OCI-LY7 (cell line): ENCODE results near the gene ATP6V0C. TPM values are rescaled to one million over a fixed set of nuclear protein-coding genes. Genes with fewer than 3 reads are reported as not detected.

Source experiments
- BruUV-seq: library from RNA; stranded (reverse); fragments of 400-500 nt; replicated peaks from 2 replicates; lab custom pipeline; 2021; lab: Mats Ljungman, UMichigan
- CTCF ChIA-PET: fragments of 300-600 bp; sonication (Branson Sonifier 250); formaldehyde crosslinking; loops from one replicate; lab custom pipeline; 2022; ENCODE audit warnings: antibody characterized with exemption; ENCODE audit not compliant: unreplicated experiment; lab: Charles Lee
- POLR2A ChIA-PET: fragments of 300-600 bp; sonication (Branson Sonifier 250); formaldehyde crosslinking; loops from one replicate; lab custom pipeline; 2022; ENCODE audit warnings: antibody characterized with exemption; lab: Charles Lee
- DNase-seq: peaks from one replicate; pipeline ENCODE4 v3.0.0-alpha.2; 2015; ENCODE audit warnings: low spot score
- H2AFZ ChIP-seq: fragments of 200-600 bp; sonication (generic), shearing (Covaris generic); 2 replicates; pipeline ENCODE4 v1.6.1; 2014; ENCODE audit warnings: mild to moderate bottlenecking, antibody characterized with exemption, low read length, moderate library complexity
- H3K27ac ChIP-seq: fragments of 200-600 bp; sonication (generic); 2 replicates; pipeline ENCODE4 v1.5.1; 2014; ENCODE audit warnings: mixed run types, low read depth, mild to moderate bottlenecking, moderate library complexity, low read length, inconsistent platforms; ENCODE audit not compliant: poor library complexity, severe bottlenecking
- H3K36me3 ChIP-seq: fragments of 200-600 bp; sonication (generic); 2 replicates; pipeline ENCODE4 v1.6.1; 2014; ENCODE audit warnings: mild to moderate bottlenecking, antibody characterized with exemption, low read length, moderate library complexity, mixed read lengths; ENCODE audit not compliant: insufficient read depth
- H3K4me1 ChIP-seq: fragments of 200-600 bp; sonication (generic); 2 replicates; pipeline ENCODE4 v1.5.1; 2014; ENCODE audit warnings: mild to moderate bottlenecking, low read length; ENCODE audit not compliant: insufficient read depth, poor library complexity, severe bottlenecking
- H3K4me2 ChIP-seq: fragments of 200-600 bp; sonication (generic); 2 replicates; pipeline ENCODE4 v1.6.1; 2014; ENCODE audit warnings: mild to moderate bottlenecking, low read length
- H3K4me3 ChIP-seq: fragments of 200-600 bp; sonication (generic); 2 replicates; pipeline ENCODE4 v1.5.1; 2014; ENCODE audit warnings: mild to moderate bottlenecking, low read depth, low read length; ENCODE audit not compliant: poor library complexity, severe bottlenecking
- H3K79me2 ChIP-seq: fragments of 200-600 bp; sonication (generic); 2 replicates; pipeline ENCODE4 v1.6.1; 2016; ENCODE audit warnings: low read depth, mild to moderate bottlenecking, low read length, moderate library complexity, mixed read lengths; ENCODE audit not compliant: insufficient read depth
- H3K9me2 ChIP-seq: fragments of 200-600 bp; sonication (generic); 2 replicates; pipeline ENCODE4 v1.6.1; 2016; ENCODE audit warnings: mild to moderate bottlenecking, low read length, mixed read lengths; ENCODE audit not compliant: insufficient read depth
- H3K9me3 ChIP-seq: fragments of 200-600 bp; sonication (generic); 2 replicates; pipeline ENCODE4 v1.6.1; 2014; ENCODE audit warnings: mild to moderate bottlenecking, mixed run types, low read length, mixed read lengths
- H4K20me1 ChIP-seq: fragments of 200-600 bp; sonication (generic); 2 replicates; pipeline ENCODE4 v1.6.1; 2014; ENCODE audit warnings: mild to moderate bottlenecking, antibody characterized with exemption, low read length, moderate library complexity, mixed read lengths; ENCODE audit not compliant: insufficient read depth
- EZH2phosphoT487 ChIP-seq: fragments of 200-600 bp; sonication (generic); IDR thresholded peaks from 2 replicates; pipeline ENCODE4 v1.6.1; 2018; ENCODE audit warnings: low read depth, borderline replicate concordance, mild to moderate bottlenecking, mixed run types, antibody characterized with exemption, low read length, moderate library complexity, mixed read lengths
- intact Hi-C: fragments of 100-400 bp; cut with micrococcal nuclease; formaldehyde crosslinking; loops from one replicate; pipeline ENCODE4 v1.10.0; 2022; ENCODE audit not compliant: unreplicated experiment
- total RNA-seq, 2 experiments: library from RNA; depleted of rRNA in 1 of 2; stranded (reverse); fragments of >200 nt in 1 of 2; shearing (Covaris generic) in 1 of 2; gene quantifications; 2 replicates each; pipeline ENCODE4 v1.2.3, GENCODE V29; 2014 to 2022
- TF ChIP-seq, protein P1 (sequence below): fragments of 200-600 bp; sonication (generic); conservative IDR thresholded peaks from 2 replicates; pipeline ENCODE4 v1.5.1; 2014; ENCODE audit warnings: mild to moderate bottlenecking, antibody characterized with exemption, low read length, moderate library complexity, mixed read lengths

Gene ATP6V0C
- total RNA-seq, 2 experiments from 2014 or later, result 16.4 to 94.3 TPM

DNA sequence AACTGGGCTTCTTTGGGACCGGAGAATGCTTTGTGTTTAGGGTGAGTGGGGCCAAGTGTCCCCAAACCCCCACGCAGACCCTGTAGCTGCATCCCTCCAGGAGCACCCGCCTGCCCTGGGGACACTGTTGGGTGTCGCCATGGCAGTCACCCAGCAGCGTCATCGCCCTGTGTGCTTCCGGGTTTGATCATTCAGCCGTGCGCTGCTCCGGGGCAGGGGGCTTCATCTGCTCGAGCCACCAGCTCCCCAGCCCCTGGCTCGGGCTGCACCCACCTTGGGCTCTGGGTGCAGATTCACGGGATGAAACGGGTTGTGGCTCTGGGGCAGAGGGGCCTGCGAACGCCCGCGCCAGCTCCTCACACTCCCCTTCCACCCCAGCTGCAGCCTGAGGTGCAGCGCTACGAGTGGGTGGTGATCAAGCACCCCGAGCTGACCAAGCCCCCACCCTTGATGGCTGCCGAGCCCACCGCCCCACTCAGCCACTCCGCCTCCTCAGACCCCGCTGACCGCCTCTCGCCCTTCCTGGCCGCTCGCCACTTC is 13.8 kb upstream of the ATP6V0C start:
- BruUV-seq, result no TSS peak

DNA sequence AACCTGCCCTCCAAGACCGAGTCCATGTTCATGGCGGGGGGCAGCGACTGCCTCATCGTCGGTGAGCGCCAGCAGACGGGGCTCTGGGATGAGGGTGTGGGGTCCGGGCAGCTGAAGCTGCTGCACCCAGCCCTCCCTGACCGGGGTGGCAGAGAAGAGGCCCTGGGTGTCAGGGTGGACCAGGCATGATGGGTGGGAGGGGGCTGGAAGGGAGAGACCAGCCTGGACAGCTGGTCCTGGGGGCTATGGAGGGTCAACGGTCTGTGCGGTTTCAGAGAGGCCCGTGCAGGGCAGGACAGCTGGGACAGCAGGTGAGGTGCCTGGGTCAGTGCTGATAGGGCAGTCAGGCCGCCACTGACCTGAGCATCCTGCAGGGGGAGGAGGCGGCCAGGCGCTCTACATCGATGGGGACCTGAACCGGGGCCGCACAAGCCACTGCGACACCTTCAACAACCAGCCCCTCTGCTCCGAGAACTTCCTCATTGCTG is 13.3 kb upstream of the ATP6V0C start:
- BruUV-seq, result no TSS peak
- CTCF ChIA-PET, result no interaction called here
- Histone ChIP-seq H3K36me3 (peaks cover 37% of the 10 kb centered on the region), H4K20me1 (no peaks in the 10 kb centered on the region), H3K9me3 (no peaks in the 10 kb centered on the region), H3K4me2 (no peak overlapping the region), H3K9me2 (no peaks in the 10 kb centered on the region), H3K27ac (no peak overlapping the region), H3K4me1 (peaks cover 10% of the 10 kb centered on the region), H3K4me3 (no peak overlapping the region), H3K79me2 (no peaks in the 10 kb centered on the region), H2AFZ (no peak overlapping the region)
- DNase-seq, result no peak
- intact Hi-C loops, result loop anchor here (2.0 kb wide), 1 partner anchor 26 kb away; the partner anchor contains the start of gene TBC1D24
- TF ChIP-seq EZH2phosphoT487, result no peak
- TF ChIP-seq, protein P1, sequence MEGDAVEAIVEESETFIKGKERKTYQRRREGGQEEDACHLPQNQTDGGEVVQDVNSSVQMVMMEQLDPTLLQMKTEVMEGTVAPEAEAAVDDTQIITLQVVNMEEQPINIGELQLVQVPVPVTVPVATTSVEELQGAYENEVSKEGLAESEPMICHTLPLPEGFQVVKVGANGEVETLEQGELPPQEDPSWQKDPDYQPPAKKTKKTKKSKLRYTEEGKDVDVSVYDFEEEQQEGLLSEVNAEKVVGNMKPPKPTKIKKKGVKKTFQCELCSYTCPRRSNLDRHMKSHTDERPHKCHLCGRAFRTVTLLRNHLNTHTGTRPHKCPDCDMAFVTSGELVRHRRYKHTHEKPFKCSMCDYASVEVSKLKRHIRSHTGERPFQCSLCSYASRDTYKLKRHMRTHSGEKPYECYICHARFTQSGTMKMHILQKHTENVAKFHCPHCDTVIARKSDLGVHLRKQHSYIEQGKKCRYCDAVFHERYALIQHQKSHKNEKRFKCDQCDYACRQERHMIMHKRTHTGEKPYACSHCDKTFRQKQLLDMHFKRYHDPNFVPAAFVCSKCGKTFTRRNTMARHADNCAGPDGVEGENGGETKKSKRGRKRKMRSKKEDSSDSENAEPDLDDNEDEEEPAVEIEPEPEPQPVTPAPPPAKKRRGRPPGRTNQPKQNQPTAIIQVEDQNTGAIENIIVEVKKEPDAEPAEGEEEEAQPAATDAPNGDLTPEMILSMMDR, result no peak
- POLR2A ChIA-PET, result no interaction called here

More for the DNA sequence above, 13.8 kb upstream of the ATP6V0C start:
- no peak overlapping the region for H2AFZ ChIP-seq
- H3K36me3 ChIP-seq, result peaks cover 37% of the 10 kb centered on the region
- ChIA-PET POLR2A (no interaction called here), CTCF (no interaction called here)
- no peaks in the 10 kb centered on the region for H3K9me3 ChIP-seq
- no peak overlapping the region for H3K4me2 ChIP-seq
- DNase-seq, result no peak
- intact Hi-C loops, result loop anchor here (2.0 kb wide), 1 partner anchor 25 kb away; the partner anchor contains the start of gene TBC1D24
- H3K79me2 ChIP-seq, result no peaks in the 10 kb centered on the region
- TF ChIP-seq, protein P1, result no peak
- no peak for TF ChIP-seq EZH2phosphoT487
- no peak overlapping the region for H3K27ac ChIP-seq
- H3K4me3 ChIP-seq, result no peak overlapping the region
- no peaks in the 10 kb centered on the region for H4K20me1 ChIP-seq
- no peaks in the 10 kb centered on the region for H3K9me2 ChIP-seq
- H3K4me1 ChIP-seq, result peaks cover 10% of the 10 kb centered on the region
